ENCODE measurements around the gene KMT2E. TPM values are rescaled to one million over a fixed set of nuclear protein-coding genes. Genes with fewer than 3 reads are reported as not detected.
A peak's percentile ranks its signal among the peaks of the same experiment; 100 is the strongest.

The KMT2E gene
- total and polyA plus RNA-seq, 2 donors (not counting 3 experiments of a cell fraction or from before 2014, with no cell fraction given), result 19.0 to 74.8 TPM

DNA sequence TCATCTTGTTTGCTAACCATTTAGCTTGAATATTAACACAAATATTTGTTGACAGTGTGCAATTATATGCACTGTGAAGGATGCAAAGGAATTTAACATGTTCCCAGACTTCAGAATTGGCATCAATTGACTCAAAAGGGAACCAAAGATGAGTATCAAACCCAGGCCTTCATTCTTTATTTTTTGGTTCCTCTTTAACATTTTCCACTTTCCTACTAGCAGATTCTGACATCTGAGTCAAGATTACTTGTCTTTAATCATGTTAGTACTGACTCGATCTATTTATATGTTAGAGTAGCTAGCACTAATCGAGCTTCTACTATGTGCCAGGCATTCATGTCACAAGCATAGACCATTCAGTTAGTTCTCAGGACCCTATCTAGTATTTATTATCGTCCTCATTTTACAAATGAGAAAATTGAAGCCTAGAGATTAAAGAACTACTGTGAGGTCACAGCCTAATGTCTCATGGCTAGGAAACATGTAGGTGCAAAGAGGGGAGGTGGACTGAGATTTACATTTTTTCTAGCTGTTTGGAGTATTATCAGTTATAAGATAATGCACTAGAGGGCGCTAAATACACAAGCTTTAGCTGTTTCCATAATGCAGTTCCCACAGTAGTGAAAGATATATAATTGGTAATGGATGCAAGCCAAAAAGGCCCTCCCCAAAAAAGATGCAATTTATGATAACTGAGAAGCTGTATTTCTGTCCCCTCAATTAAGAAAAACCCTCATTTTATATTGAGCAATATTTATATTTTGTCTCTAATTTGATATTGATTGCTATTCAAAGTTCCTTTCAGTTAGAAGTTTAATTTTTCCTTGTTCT lies 32.9 kb upstream of the KMT2E start:
- Histone ChIP-seq H3K9me3 (replicated peaks; ENCODE audit: control insufficient read depth, insufficient read depth, low read length) (no peaks in the 10 kb centered on the region), H3K27ac (ENCODE audit: insufficient read depth, low read depth, low read length) (peak overlapping the region; percentile 25), H3K79me2 (ENCODE audit: control insufficient read depth, insufficient read depth, low read length) (peaks cover 29% of the 10 kb centered on the region), H3K27me3 (ENCODE audit: control insufficient read depth in 2 of 2, insufficient read depth in 2 of 2, low read length in 2 of 2) (no peaks in the 10 kb centered on the region), H3K9ac (replicated peaks; ENCODE audit: extremely low read depth, insufficient read depth, low read length) (peak overlapping the region; percentile 4), H3K9me1 (replicated peaks; ENCODE audit: control insufficient read depth, extremely low read depth, insufficient read depth, low read length) (no peaks in the 10 kb centered on the region), H4K20me1 (replicated peaks; ENCODE audit: control insufficient read depth, extremely low read depth, insufficient read depth, low read length) (no peaks in the 10 kb centered on the region), H3K4me2 (ENCODE audit: insufficient read depth, low read length) (no peak overlapping the region), H2AFZ (ENCODE audit: low read depth, low read length) (no peak overlapping the region), H3K36me3 (ENCODE audit: control insufficient read depth in 2 of 2, extremely low read depth in 1 of 2, insufficient read depth in 2 of 2, low read length in 2 of 2) (no peaks in the 10 kb centered on the region), H3K4me1 (ENCODE audit: control insufficient read depth, extremely low read depth, insufficient read depth, low read length) (peaks cover 56% of the 10 kb centered on the region), H3K4me3 (replicated peaks in 1 of 3; ENCODE audit: insufficient read depth in 1 of 3, low read depth in 1 of 3, low read length in 3 of 3) (no peak overlapping the region)
- BruUV-seq (replicated peaks), result no TSS peak
- DNase-seq (ENCODE audit: low read depth, low spot score) (peak; percentile 82), FAIRE-seq (peak; percentile 42)
- CTCF ChIA-PET, result interaction anchor here (0.5 to 8.3 kb wide), 46 partner anchors 9 to 608 kb away, joined by 3 to 113 read pairs (median 6); partner anchors contain the start of genes KMT2E and RINT1
- dilution Hi-C loops (cut with MboI; ENCODE audit: extremely low pct_ligation_motif_present, low sequenced_read_pairs) (no loop called here), intact Hi-C loops (cut with micrococcal nuclease) (loop anchor here (1.0 to 10.0 kb wide), 4 partner anchors 58 to 446 kb away; no protein-coding TSS in a partner anchor)
- POLR2A ChIA-PET, result interaction anchor here (0.9 to 3.6 kb wide), 4 partner anchors 29 to 38 kb away, joined by 3 to 35 read pairs (median 4); partner anchors contain the start of gene KMT2E
- no peak for TF ChIP-seq POLR2A (IDR thresholded peaks at IDR 0.05; ENCODE audit: low read depth, low read length)
- no peak for TF ChIP-seq MYC (IDR thresholded peaks at IDR 0.05; ENCODE audit: low read depth, low read length)
- TF ChIP-seq GATA2 (IDR thresholded peaks at IDR 0.05; ENCODE audit: insufficient read depth, insufficient read length, low read depth, low read length), result peak; percentile 13
- TF ChIP-seq, protein P1, sequence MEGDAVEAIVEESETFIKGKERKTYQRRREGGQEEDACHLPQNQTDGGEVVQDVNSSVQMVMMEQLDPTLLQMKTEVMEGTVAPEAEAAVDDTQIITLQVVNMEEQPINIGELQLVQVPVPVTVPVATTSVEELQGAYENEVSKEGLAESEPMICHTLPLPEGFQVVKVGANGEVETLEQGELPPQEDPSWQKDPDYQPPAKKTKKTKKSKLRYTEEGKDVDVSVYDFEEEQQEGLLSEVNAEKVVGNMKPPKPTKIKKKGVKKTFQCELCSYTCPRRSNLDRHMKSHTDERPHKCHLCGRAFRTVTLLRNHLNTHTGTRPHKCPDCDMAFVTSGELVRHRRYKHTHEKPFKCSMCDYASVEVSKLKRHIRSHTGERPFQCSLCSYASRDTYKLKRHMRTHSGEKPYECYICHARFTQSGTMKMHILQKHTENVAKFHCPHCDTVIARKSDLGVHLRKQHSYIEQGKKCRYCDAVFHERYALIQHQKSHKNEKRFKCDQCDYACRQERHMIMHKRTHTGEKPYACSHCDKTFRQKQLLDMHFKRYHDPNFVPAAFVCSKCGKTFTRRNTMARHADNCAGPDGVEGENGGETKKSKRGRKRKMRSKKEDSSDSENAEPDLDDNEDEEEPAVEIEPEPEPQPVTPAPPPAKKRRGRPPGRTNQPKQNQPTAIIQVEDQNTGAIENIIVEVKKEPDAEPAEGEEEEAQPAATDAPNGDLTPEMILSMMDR (IDR thresholded peaks at IDR 0.05; ENCODE audit: extremely low read depth in 1 of 2, insufficient read depth in 1 of 2, low read depth in 1 of 2, low read length in 2 of 2), result peak; percentile 37 to 47
- no peak for TF ChIP-seq MAX (IDR thresholded peaks at IDR 0.05; ENCODE audit: insufficient read depth, insufficient read length)
- no peak for TF ChIP-seq JUN (IDR thresholded peaks at IDR 0.05; ENCODE audit: borderline replicate concordance, insufficient read depth, insufficient read length, low read depth)
- TF ChIP-seq FOS (IDR thresholded peaks at IDR 0.05; ENCODE audit: borderline replicate concordance, insufficient read depth, low read length), result no peak
- no peak for TF ChIP-seq EZH2 (IDR thresholded peaks at IDR 0.05; ENCODE audit: borderline replicate concordance, low read depth, low read length, severe bottlenecking)
- no peak for TF ChIP-seq POLR2AphosphoS5 (IDR thresholded peaks at IDR 0.05; ENCODE audit: insufficient read depth, low read depth, low read length)

Data from endothelial cell of umbilical vein (primary cell).